ENCODE measurements around the gene GAL3ST2. TPM values are rescaled to one million over a fixed set of nuclear protein-coding genes. Genes with fewer than 3 reads are reported as not detected.
"Not testable (repeated sequence)": the region's sequence is repeated elsewhere in the genome, so short reads cannot be mapped to it uniquely, and the experiment has no call there.

Gene GAL3ST2
- total RNA-seq, 3 donors from 2014 or later, result 0.23 to 0.33 TPM; not detected in 1

GRCh38 chr2:241741016-241741415 is 35.6 kb upstream of the GAL3ST2 start:
- Mint-ChIP-seq H3K36me3 (ENCODE audit: insufficient read depth) (peaks cover 13% of the 10 kb centered on the region), H3K4me3 (no peak overlapping the region)
- ATAC-seq, result peak; percentile 63 to 69

GRCh38 chr2:241742320-241742939 is 34.2 kb upstream of the GAL3ST2 start:
- DNase-seq (no peak), ATAC-seq (no peak)
- Mint-ChIP-seq H3K36me3 (ENCODE audit: insufficient read depth) (peaks cover 20% of the 10 kb centered on the region), H3K4me3 (no peak overlapping the region), H3K4me1 (ENCODE audit: low read depth) (peaks cover 30% of the 10 kb centered on the region), H3K27me3 (ENCODE audit: low read depth) (no peaks in the 10 kb centered on the region), H3K9me3 (no peaks in the 10 kb centered on the region)

More at GRCh38 chr2:241741016-241741415, 35.6 kb upstream of the GAL3ST2 start:
- H3K9me3 Mint-ChIP-seq, result no peaks in the 10 kb centered on the region
- peaks cover 35% of the 10 kb centered on the region for H3K4me1 Mint-ChIP-seq (ENCODE audit: low read depth)
- DNase-seq, result peak; percentile 21
- no peaks in the 10 kb centered on the region for H3K27me3 Mint-ChIP-seq (ENCODE audit: low read depth)

- H3K4me1 Mint-ChIP-seq (ENCODE audit: low read depth), result peaks cover 30% of the 10 kb centered on the region
- H3K9me3 Mint-ChIP-seq; H3K27me3 Mint-ChIP-seq (ENCODE audit: low read depth); ATAC-seq; H3K4me3 Mint-ChIP-seq; DNase-seq: not testable (repeated sequence)
- peaks cover 20% of the 10 kb centered on the region for H3K36me3 Mint-ChIP-seq (ENCODE audit: insufficient read depth)
Observed at GRCh38 chr2:241743008-241743407, 33.6 kb upstream of the GAL3ST2 start.

- Mint-ChIP-seq H3K9me3 (no peaks in the 10 kb centered on the region), H3K4me3 (no peak overlapping the region), H3K36me3 (ENCODE audit: insufficient read depth) (peaks cover 18% of the 10 kb centered on the region), H3K4me1 (ENCODE audit: low read depth) (peaks cover 28% of the 10 kb centered on the region), H3K27me3 (ENCODE audit: low read depth) (no peaks in the 10 kb centered on the region)
- DNase-seq (no peak), ATAC-seq (no peak)
Observed at GRCh38 chr2:241743620-241744019, 33.0 kb upstream of the GAL3ST2 start.

GRCh38 chr2:241744028-241744754 is 32.4 kb upstream of the GAL3ST2 start:
- H3K27me3 Mint-ChIP-seq (ENCODE audit: low read depth), result no peaks in the 10 kb centered on the region
- H3K4me1 Mint-ChIP-seq (ENCODE audit: low read depth), result peaks cover 23% of the 10 kb centered on the region
- H3K36me3 Mint-ChIP-seq (ENCODE audit: insufficient read depth), result peaks cover 16% of the 10 kb centered on the region
- no peaks in the 10 kb centered on the region for H3K9me3 Mint-ChIP-seq
- no peak overlapping the region for H3K4me3 Mint-ChIP-seq
- DNase-seq (no peak), ATAC-seq (no peak)

- Mint-ChIP-seq H3K9me3 (no peaks in the 10 kb centered on the region), H3K4me3 (no peak overlapping the region), H3K4me1 (ENCODE audit: low read depth) (peaks cover 12% of the 10 kb centered on the region), H3K36me3 (ENCODE audit: insufficient read depth) (peaks cover 19% of the 10 kb centered on the region), H3K27me3 (ENCODE audit: low read depth) (no peaks in the 10 kb centered on the region)
- DNase-seq (no peak), ATAC-seq (no peak)
Observed at GRCh38 chr2:241745276-241745675, 31.3 kb upstream of the GAL3ST2 start.

- Mint-ChIP-seq H3K9me3 (no peaks in the 10 kb centered on the region), H3K36me3 (ENCODE audit: insufficient read depth) (peaks cover 19% of the 10 kb centered on the region), H3K4me1 (ENCODE audit: low read depth) (peaks cover 6% of the 10 kb centered on the region), H3K4me3 (no peak overlapping the region), H3K27me3 (ENCODE audit: low read depth) (no peaks in the 10 kb centered on the region)
- ATAC-seq (no peak), DNase-seq (no peak)
Observed at GRCh38 chr2:241746084-241746483, 30.5 kb upstream of the GAL3ST2 start.

GRCh38 chr2:241748468-241749256 is 28.0 kb upstream of the GAL3ST2 start:
- H3K4me3 Mint-ChIP-seq, result no peak overlapping the region

GRCh38 chr2:241750076-241750840 is 26.4 kb upstream of the GAL3ST2 start:
- peaks cover 22% of the 10 kb centered on the region for H3K36me3 Mint-ChIP-seq (ENCODE audit: insufficient read depth)

More at GRCh38 chr2:241748468-241749256, 28.0 kb upstream of the GAL3ST2 start:
- peaks cover 23% of the 10 kb centered on the region for H3K36me3 Mint-ChIP-seq (ENCODE audit: insufficient read depth)
- DNase-seq, result no peak
- no peaks in the 10 kb centered on the region for H3K9me3 Mint-ChIP-seq
- no peak for ATAC-seq
- H3K27me3 Mint-ChIP-seq (ENCODE audit: low read depth), result no peaks in the 10 kb centered on the region
- no peaks in the 10 kb centered on the region for H3K4me1 Mint-ChIP-seq (ENCODE audit: low read depth)

GRCh38 chr2:241751152-241751551 is 25.5 kb upstream of the GAL3ST2 start:
- Mint-ChIP-seq H3K4me1 (ENCODE audit: low read depth) (no peaks in the 10 kb centered on the region), H3K27me3 (ENCODE audit: low read depth) (no peaks in the 10 kb centered on the region), H3K9me3 (no peaks in the 10 kb centered on the region), H3K36me3 (ENCODE audit: insufficient read depth) (peaks cover 13% of the 10 kb centered on the region), H3K4me3 (no peak overlapping the region)
- DNase-seq (no peak), ATAC-seq (no peak)

More at GRCh38 chr2:241750076-241750840, 26.4 kb upstream of the GAL3ST2 start:
- Mint-ChIP-seq H3K9me3 (no peaks in the 10 kb centered on the region), H3K27me3 (ENCODE audit: low read depth) (no peaks in the 10 kb centered on the region), H3K4me1 (ENCODE audit: low read depth) (no peaks in the 10 kb centered on the region), H3K4me3 (no peak overlapping the region)
- ATAC-seq, result no peak
- DNase-seq, result no peak

- Mint-ChIP-seq H3K4me3 (no peak overlapping the region), H3K27me3 (ENCODE audit: low read depth) (no peaks in the 10 kb centered on the region), H3K36me3 (ENCODE audit: insufficient read depth) (peaks cover 11% of the 10 kb centered on the region), H3K4me1 (ENCODE audit: low read depth) (no peaks in the 10 kb centered on the region), H3K9me3 (no peaks in the 10 kb centered on the region)
- ATAC-seq (no peak), DNase-seq (no peak)
Observed at GRCh38 chr2:241751776-241752175, 24.8 kb upstream of the GAL3ST2 start.

GRCh38 chr2:241752253-241752652 is 24.4 kb upstream of the GAL3ST2 start:
- H3K27me3 Mint-ChIP-seq (ENCODE audit: low read depth), result no peaks in the 10 kb centered on the region
- ATAC-seq, result no peak
- H3K4me3 Mint-ChIP-seq, result no peak overlapping the region
- peaks cover 8% of the 10 kb centered on the region for H3K36me3 Mint-ChIP-seq (ENCODE audit: insufficient read depth)
- H3K9me3 Mint-ChIP-seq, result no peaks in the 10 kb centered on the region
- no peak for DNase-seq
- H3K4me1 Mint-ChIP-seq (ENCODE audit: low read depth), result no peaks in the 10 kb centered on the region

- Mint-ChIP-seq H3K9me3 (no peaks in the 10 kb centered on the region), H3K27me3 (ENCODE audit: low read depth) (no peaks in the 10 kb centered on the region), H3K4me3 (no peak overlapping the region), H3K36me3 (ENCODE audit: insufficient read depth) (peaks cover 7% of the 10 kb centered on the region), H3K4me1 (ENCODE audit: low read depth) (no peaks in the 10 kb centered on the region)
- no peak for ATAC-seq
- DNase-seq, result no peak
Observed at GRCh38 chr2:241752689-241753276, 23.8 kb upstream of the GAL3ST2 start.

- H3K4me1 Mint-ChIP-seq (ENCODE audit: low read depth), result no peaks in the 10 kb centered on the region
- no peak overlapping the region for H3K4me3 Mint-ChIP-seq
- no peaks in the 10 kb centered on the region for H3K9me3 Mint-ChIP-seq
- no peaks in the 10 kb centered on the region for H3K27me3 Mint-ChIP-seq (ENCODE audit: low read depth)
- no peak for DNase-seq
- ATAC-seq, result no peak
- peaks cover 11% of the 10 kb centered on the region for H3K36me3 Mint-ChIP-seq (ENCODE audit: insufficient read depth)
Observed at GRCh38 chr2:241753493-241753892, 23.1 kb upstream of the GAL3ST2 start.
